H1 (cell line): ENCODE results near the gene TRAF3. TPM values are rescaled to one million over a fixed set of nuclear protein-coding genes. Genes with fewer than 3 reads are reported as not detected.
A peak's percentile ranks its signal among the peaks of the same experiment; 100 is the strongest.

ENCODE experiments used
- CTCF ChIA-PET: fragments of 300-600 bp; sonication (Branson Sonifier 250); formaldehyde crosslinking; loops from one replicate; lab custom pipeline; 2021; ENCODE audit not compliant: partially characterized antibody; lab: Charles Lee
- POLR2A ChIA-PET: fragments of 300-600 bp; sonication (Branson Sonifier 250); formaldehyde crosslinking; loops from one replicate; lab custom pipeline; 2021; ENCODE audit warnings: inconsistent platforms; ENCODE audit not compliant: partially characterized antibody; lab: Charles Lee
- DNase-seq, 2 experiments: peaks; one replicate each; pipeline versions ENCODE4 v3.0.0 to v3.0.0-alpha.2; 2010 to 2022; ENCODE audit warnings: low spot score in 2 of 2, low read depth in 1 of 2, mixed read lengths in 1 of 2
- FAIRE-seq: peaks from 2 replicates; lab custom pipeline; 2011; peaks lifted over from hg19 to GRCh38; lab: Jason Lieb, UNC
- H2AFZ ChIP-seq: 2 replicates; pipeline ENCODE4 v1.8.1; 2012; ENCODE audit warnings: low read length, inconsistent platforms
- H2AK5ac ChIP-seq: 2 replicates; pipeline ENCODE4 v1.6.1; 2013; ENCODE audit warnings: low read depth, low read length
- H2BK120ac ChIP-seq: replicated peaks from 2 replicates; pipeline ENCODE3; 2013; ENCODE audit warnings: low read depth, low read length, inconsistent platforms
- H2BK12ac ChIP-seq: 2 replicates; pipeline ENCODE4 v1.6.1; 2013; ENCODE audit warnings: low read depth, low read length
- H2BK15ac ChIP-seq: 2 replicates; pipeline ENCODE4 v1.6.1; 2013; ENCODE audit warnings: low read length
- H2BK20ac ChIP-seq: 2 replicates; pipeline ENCODE4 v1.6.1; 2013; ENCODE audit warnings: low read length
- H2BK5ac ChIP-seq: 2 replicates; pipeline ENCODE4 v1.6.1; 2013; ENCODE audit warnings: low read depth, low read length
- H3K14ac ChIP-seq: 2 replicates; pipeline ENCODE4 v1.6.1; 2013; ENCODE audit warnings: inconsistent platforms; ENCODE audit not compliant: insufficient read length
- H3K18ac ChIP-seq: 2 replicates; pipeline ENCODE4 v1.6.1; 2013; ENCODE audit warnings: low read length; ENCODE audit errors: extremely low read depth
- H3K23ac ChIP-seq: 2 replicates; pipeline ENCODE4 v1.6.1; 2013; ENCODE audit warnings: inconsistent platforms; ENCODE audit not compliant: insufficient read length
- H3K23me2 ChIP-seq: 2 replicates; pipeline ENCODE4 v1.6.1; 2013; ENCODE audit warnings: low read depth, low read length
- H3K27ac ChIP-seq: 2 replicates; pipeline ENCODE4 v1.6.1; 2011; ENCODE audit warnings: low read depth, low read length, inconsistent platforms
- H3K27me3 ChIP-seq, 4 experiments: replicated peaks in 1 of 4; 1 replicate in 1 of 4; 2 replicates in 3 of 4; pipeline versions ENCODE4 v1.6.1 to v1.8.1; 2011 to 2013; ENCODE audit warnings: low read length in 3 of 4, mild to moderate bottlenecking in 3 of 4, inconsistent platforms in 2 of 4, mixed read lengths in 2 of 4, moderate library complexity in 1 of 4; ENCODE audit not compliant: control insufficient read depth in 3 of 4, insufficient read depth in 3 of 4; ENCODE audit errors: extremely low read depth in 1 of 4
- H3K36me3 ChIP-seq, 4 experiments: 2 replicates each; pipeline versions ENCODE4 v1.6.1 to v1.8.1; 2011 to 2013; ENCODE audit warnings: mild to moderate bottlenecking in 4 of 4, low read length in 3 of 4, moderate library complexity in 2 of 4, control low read depth in 1 of 4, inconsistent platforms in 1 of 4; ENCODE audit not compliant: insufficient read depth in 4 of 4, control insufficient read depth in 2 of 4
- H3K4ac ChIP-seq: replicated peaks from 2 replicates; pipeline ENCODE3; 2013; ENCODE audit warnings: low read length, low read depth, mixed read lengths, inconsistent platforms; ENCODE audit not compliant: insufficient read length
- H3K4me1 ChIP-seq, 4 experiments: replicated peaks in 1 of 4; 1 replicate in 1 of 4; 2 replicates in 3 of 4; pipeline versions ENCODE4 v1.6.1 to v1.8.1; 2011 to 2013; ENCODE audit warnings: low read length in 3 of 4, inconsistent platforms in 2 of 4, mixed read lengths in 1 of 4; ENCODE audit not compliant: insufficient read depth in 4 of 4, control insufficient read depth in 3 of 4
- H3K4me2 ChIP-seq, 2 experiments: 2 replicates each; pipeline versions ENCODE4 v1.6.1 to v1.8.1; 2011 to 2013; ENCODE audit warnings: low read depth in 2 of 2, low read length in 2 of 2, control low read depth in 1 of 2, inconsistent platforms in 1 of 2, mild to moderate bottlenecking in 1 of 2; ENCODE audit not compliant: insufficient read depth in 1 of 2
- H3K4me3 ChIP-seq, 4 experiments: fragments of 200-600, 300-600 bp in 1 of 4; sonication (generic), shearing (Covaris generic), sonication (Bioruptor Twin) in 1 of 4; 2 replicates each; pipeline versions ENCODE4 v1.5.1 to v1.8.1; 2011 to 2016; ENCODE audit warnings: low read length in 4 of 4, low read depth in 3 of 4, control low read depth in 2 of 4, inconsistent platforms in 2 of 4, mild to moderate bottlenecking in 2 of 4, mixed read lengths in 1 of 4, moderate library complexity in 1 of 4; ENCODE audit not compliant: insufficient read depth in 2 of 4; ENCODE audit errors: extremely low read depth in 1 of 4
- H3K56ac ChIP-seq: replicated peaks from 2 replicates; pipeline ENCODE3; 2013; ENCODE audit warnings: low read depth, mild to moderate bottlenecking, mixed read lengths, low read length, inconsistent platforms; ENCODE audit not compliant: insufficient read length
- H3K79me1 ChIP-seq: 2 replicates; pipeline ENCODE4 v1.6.1; 2013; ENCODE audit warnings: low read depth, low read length, control low read depth
- H3K79me2 ChIP-seq, 2 experiments: 2 replicates each; pipeline versions ENCODE4 v1.6.1 to v1.8.1; 2012 to 2013; ENCODE audit warnings: low read length in 2 of 2, mild to moderate bottlenecking in 2 of 2, inconsistent platforms in 1 of 2; ENCODE audit not compliant: insufficient read depth in 2 of 2, control insufficient read depth in 1 of 2
- H3K9ac ChIP-seq, 4 experiments: replicated peaks in 1 of 4; 1 replicate in 1 of 4; 2 replicates in 3 of 4; pipeline versions ENCODE4 v1.6.1 to v1.8.1; 2011 to 2013; ENCODE audit warnings: low read depth in 3 of 4, low read length in 3 of 4, control low read depth in 2 of 4, mild to moderate bottlenecking in 2 of 4, moderate library complexity in 2 of 4, inconsistent platforms in 1 of 4; ENCODE audit errors: extremely low read depth in 1 of 4
- H3K9me3 ChIP-seq, 2 experiments: 2 replicates each; pipeline versions ENCODE4 v1.6.1 to v1.8.1; 2012 to 2013; ENCODE audit warnings: mild to moderate bottlenecking in 2 of 2, moderate library complexity in 2 of 2, control low read depth in 1 of 2, inconsistent platforms in 1 of 2, low read depth in 1 of 2, low read length in 1 of 2, mixed read lengths in 1 of 2; ENCODE audit not compliant: insufficient read depth in 2 of 2
- H4K20me1 ChIP-seq, 2 experiments: replicated peaks in 1 of 2; 2 replicates each; pipeline versions ENCODE3 to v1.8.1; 2011 to 2013; ENCODE audit warnings: inconsistent platforms in 2 of 2, low read length in 2 of 2, mild to moderate bottlenecking in 1 of 2; ENCODE audit not compliant: insufficient read depth in 2 of 2, control insufficient read depth in 1 of 2
- H4K5ac ChIP-seq: 2 replicates; pipeline ENCODE4 v1.6.1; 2013; ENCODE audit warnings: low read length, low read depth, mixed read lengths, inconsistent platforms; ENCODE audit not compliant: insufficient read length
- H4K8ac ChIP-seq: 2 replicates; pipeline ENCODE4 v1.8.0; 2013; ENCODE audit warnings: mild to moderate bottlenecking, moderate library complexity, low read length, inconsistent platforms; ENCODE audit not compliant: insufficient read depth; ENCODE audit errors: extremely low read depth
- H4K91ac ChIP-seq: replicated peaks from 2 replicates; pipeline ENCODE3; 2013; ENCODE audit warnings: low read length, mixed read lengths, inconsistent platforms; ENCODE audit not compliant: insufficient read length
- CEBPB ChIP-seq: IDR thresholded peaks from 2 replicates; pipeline ENCODE4 v1.6.1; 2012; ENCODE audit warnings: low read depth, low read length
- FOSL1 ChIP-seq: IDR thresholded peaks from 2 replicates; pipeline ENCODE4 v1.6.1; 2011; ENCODE audit warnings: mild to moderate bottlenecking, low read depth, low read length, moderate library complexity; ENCODE audit not compliant: insufficient read depth
- GABPA ChIP-seq: IDR thresholded peaks from 2 replicates; pipeline ENCODE4 v1.6.1; 2011; ENCODE audit warnings: mild to moderate bottlenecking, low read length, moderate library complexity, borderline replicate concordance; ENCODE audit not compliant: insufficient read depth
- KDM1A ChIP-seq: fragments of 200-600, 300-600 bp; sonication (generic); IDR thresholded peaks from 2 replicates; pipeline ENCODE4 v1.7.1; 2016; ENCODE audit warnings: mild to moderate bottlenecking, low read length, borderline replicate concordance
- MAFK ChIP-seq: IDR thresholded peaks from 2 replicates; pipeline ENCODE4 v1.6.1; 2012; ENCODE audit warnings: low read depth, mild to moderate bottlenecking, improper control_type of control experiment, low read length
- POLR2A ChIP-seq, 2 experiments: IDR thresholded peaks; 1 replicate in 1 of 2; 2 replicates in 1 of 2; pipeline ENCODE4 v1.6.1; 2011; ENCODE audit warnings: low read depth in 2 of 2, low read length in 2 of 2, mild to moderate bottlenecking in 2 of 2; ENCODE audit errors: control extremely low read depth in 1 of 2
- SP1 ChIP-seq: IDR thresholded peaks from 2 replicates; pipeline ENCODE4 v1.6.1; 2011; ENCODE audit warnings: low read depth, low read length
- SUZ12 ChIP-seq: fragments of 200-600 bp; sonication (generic); IDR thresholded peaks from 2 replicates; pipeline ENCODE4 v1.6.1; 2012; ENCODE audit warnings: mild to moderate bottlenecking, inconsistent platforms, low read length, moderate library complexity, mixed read lengths
- TEAD4 ChIP-seq: IDR thresholded peaks from 2 replicates; pipeline ENCODE4 v1.6.1; 2012; ENCODE audit warnings: low read depth, low read length, inconsistent platforms, mixed read lengths
- USF2 ChIP-seq: IDR thresholded peaks from 2 replicates; pipeline ENCODE4 v1.6.1; 2011; ENCODE audit warnings: low read length, improper control_type of control experiment
- WGBS, 2 experiments: shearing (Covaris generic) in 1 of 2; methylation state at CpG; one replicate each; pipeline versions ENCODE4 v1.1.6 to v1.1.7; 2013 to 2015; ENCODE audit warnings: low lambda C conversion rate in 2 of 2, mixed read lengths in 2 of 2, inconsistent platforms in 1 of 2, low coverage in 1 of 2, missing lambda C conversion rate in 1 of 2; ENCODE audit not compliant: insufficient replicate concordance in 2 of 2, insufficient coverage in 1 of 2, insufficient read length in 1 of 2; ENCODE audit errors: extremely low coverage in 1 of 2, missing lambda C conversion rate in 1 of 2; 5-methylcytosine and 5-hydroxymethylcytosine counted together
- polyA plus RNA-seq, 7 experiments: library from polyadenylated mRNA; depleted of rRNA in 3 of 7; stranded (reverse) in 5 of 7; unstranded in 2 of 7; fragments of >200 nt in 5 of 7; fragments of 200-250 nt in 2 of 7; gene quantifications; 1 replicate in 5 of 7; 2 replicates in 1 of 7; 4 replicates in 1 of 7; pipeline versions ENCODE4 v1.2.1 to v1.2.3, GENCODE V29; 2011 to 2013; ENCODE audit warnings: missing spikeins in 2 of 7, mixed read lengths in 2 of 7
- total RNA-seq: library from RNA; stranded (reverse); fragmentation: NEBNext Ultra II Directional; extraction: Animal tissue kit (Norgen Biotek cat#: 25700); gene quantifications from 2 replicates; pipeline ENCODE4 v1.2.1, GENCODE V29; 2021

TRAF3 gene
- total and polyA plus RNA-seq, 2 of the 8 experiments (the other 6 are each of a cell fraction or from before 2014, with no cell fraction given) = 5.8 to 12.1 TPM

- peak overlapping the region; percentile 20; the same call in 1 of the 2 replicates for H4K8ac ChIP-seq
- no peaks in the 10 kb centered on the region for H3K79me1 ChIP-seq
- H3K4me1 ChIP-seq = peaks cover 5 to 27% (median 14%) of the 10 kb centered on the region in 4 experiments
- peaks cover 46% of the 10 kb centered on the region; the same call in 1 of the 2 replicates for H3K23me2 ChIP-seq
- no peak overlapping the region for H2AFZ ChIP-seq
- no peak overlapping the region for H2BK15ac ChIP-seq
- CTCF ChIA-PET = interaction anchor here (0.6 to 2.7 kb wide), 13 partner anchors 10 to 345 kb away, joined by 3 to 17 read pairs (median 3); no protein-coding TSS in a partner anchor
- no peak overlapping the region for H2BK20ac ChIP-seq
- H3K9me3 ChIP-seq = no peaks in the 10 kb centered on the region; a peak in 1 of 4 replicates
- peaks cover 0 to 2% (median 0%) of the 10 kb centered on the region in 4 experiments; a peak in 1 of 8 replicates for H3K36me3 ChIP-seq
- peaks cover 28 to 73% (median 59%) of the 10 kb centered on the region in 4 experiments; a peak in 6 of 7 replicates for H3K27me3 ChIP-seq
- no peak overlapping the region; the same call in 1 of the 2 replicates for H3K18ac ChIP-seq
- no peak overlapping the region for H3K9ac ChIP-seq
- FAIRE-seq = no peak
- peaks cover 0 to 18% of the 10 kb centered on the region in 2 experiments for H4K20me1 ChIP-seq
- no peak overlapping the region for H3K4ac ChIP-seq
- no peak for TF ChIP-seq CEBPB
- TF ChIP-seq GABPA = no peak
- TF ChIP-seq SUZ12 = no peak
- TF ChIP-seq MAFK = no peak
- no peak for TF ChIP-seq POLR2A (IDR thresholded peaks at IDR 0.05; ENCODE audit: control extremely low read depth in 1 of 2, low read depth in 2 of 2, low read length in 2 of 2)
- no peak for TF ChIP-seq SP1
- no peak for TF ChIP-seq FOSL1
- no peak for TF ChIP-seq USF2
- TF ChIP-seq TEAD4 = no peak
- TF ChIP-seq KDM1A = no peak
- H2AK5ac ChIP-seq = no peak overlapping the region
- H3K4me3 ChIP-seq = peak overlapping the region in 3 of 4 experiments; percentile 27 to 56 (median 40); a peak in 4 of 8 replicates
- no peak overlapping the region for H3K14ac ChIP-seq
- no peaks in the 10 kb centered on the region for H3K79me2 ChIP-seq
- H3K23ac ChIP-seq = no peak overlapping the region
- H2BK12ac ChIP-seq = no peak overlapping the region
- H4K5ac ChIP-seq = no peak overlapping the region
- H3K56ac ChIP-seq = no peak overlapping the region
- peak overlapping the region; percentile 67 to 79 for H3K4me2 ChIP-seq
- no peak for DNase-seq
- 65% methylated on average over 10 of the region's 11 CpGs; no CpG with 5 or more reads in 1 of the 2 experiments for WGBS, 2 experiments
- H4K91ac ChIP-seq = no peak overlapping the region
- no peak overlapping the region for H2BK120ac ChIP-seq
- H2BK5ac ChIP-seq = no peak overlapping the region
- no peak overlapping the region for H3K27ac ChIP-seq
- POLR2A ChIA-PET = interaction anchor here (0.9 to 1.0 kb wide), 3 partner anchors 12 to 408 kb away, joined by 3 to 5 read pairs (median 3); no protein-coding TSS in a partner anchor
Observed at GRCh38 chr14:102923925-102924486, 146.8 kb downstream of the TRAF3 start.
